Measurements from ENCODE around the gene YPEL5. TPM values are rescaled to one million over a fixed set of nuclear protein-coding genes. Genes with fewer than 3 reads are reported as not detected.
"Not testable (repeated sequence)": the region's sequence is repeated elsewhere in the genome, so short reads cannot be mapped to it uniquely, and the experiment has no call there.

YPEL5 gene
- total RNA-seq = 100 to 1,000 TPM in 1 of 8 experiments, 10 to 100 TPM in 7; 40.0 to 106 (median 53.6) TPM

GRCh38 chr2:30146337-30147195, at the start of gene YPEL5:
Gene YPEL5 (plus strand): TSS chr2:30147007. CDS start chr2:30156652, 9,645 bp downstream.
- Histone ChIP-seq H3K4me3 (peak within 1 kb of the TSS; percentile 77 to 96 (median 88)), H3K27ac (peak within 1 kb of the TSS; percentile 88 to 94), H3K4me1 (replicated peaks in 1 of 2) (peaks cover 5 to 7% of the 10 kb centered on the region in 2 donors)
- peak; percentile 83 to 95 (median 94) for ATAC-seq (replicated peaks in 6 of 8)
- 0 to 2% (median 0%) methylated on average over 1 to 14 of the region's 63 CpGs; no CpG with 5 or more reads in 6 of the 10 experiments for WGBS, 10 experiments
- in situ Hi-C loops (cut with MboI; ENCODE audit: low pct_unique_long_range_greater_than_20kb in 2 of 9, low sequenced_read_pairs in 9 of 9, unreplicated experiment in 9 of 9) = no loop called here

GRCh38 chr2:30098266-30099005, 48.4 kb upstream of the YPEL5 start:
- H3K27ac ChIP-seq = no peak overlapping the region
- no peak overlapping the region for H3K4me3 ChIP-seq
- ATAC-seq (replicated peaks in 6 of 8) = no peak
- H3K4me1 ChIP-seq (replicated peaks in 1 of 2) = no peaks in the 10 kb centered on the region
- 31 to 83% (median 71%) methylated on average over 1 to 8 of the region's 10 CpGs for WGBS, 10 experiments
- in situ Hi-C loops (cut with MboI; ENCODE audit: low pct_unique_long_range_greater_than_20kb in 2 of 9, low sequenced_read_pairs in 9 of 9, unreplicated experiment in 9 of 9) = loop anchor here in 1 of 9 experiments (25.0 kb wide), 1 partner anchor 1136 kb away; no protein-coding TSS in a partner anchor

- in situ Hi-C loops (cut with MboI; ENCODE audit: low pct_unique_long_range_greater_than_20kb in 2 of 9, low sequenced_read_pairs in 9 of 9, unreplicated experiment in 9 of 9) = loop anchor here in 1 of 9 experiments (25.0 kb wide), 1 partner anchor 1137 kb away; no protein-coding TSS in a partner anchor
- ATAC-seq (replicated peaks in 6 of 8); H3K4me3 ChIP-seq; H3K27ac ChIP-seq; H3K4me1 ChIP-seq (replicated peaks in 1 of 2): not testable (repeated sequence)
- WGBS, 10 experiments = 17 to 83% (median 83%) methylated on average over 1 of the region's 1 CpG; no CpG with 5 or more reads in 6 of the 10 experiments
Observed at GRCh38 chr2:30099366-30099765, 47.4 kb upstream of the YPEL5 start.

- in situ Hi-C loops (cut with MboI; ENCODE audit: low pct_unique_long_range_greater_than_20kb in 2 of 9, low sequenced_read_pairs in 9 of 9, unreplicated experiment in 9 of 9); H3K4me3 ChIP-seq; ATAC-seq (replicated peaks in 6 of 8); H3K27ac ChIP-seq; H3K4me1 ChIP-seq (replicated peaks in 1 of 2): not testable (repeated sequence)
- 60 to 97% (median 79%) methylated on average over 1 to 3 of the region's 3 CpGs; no CpG with 5 or more reads in 2 of the 10 experiments for WGBS, 10 experiments
Observed at GRCh38 chr2:30100691-30101090, 46.1 kb upstream of the YPEL5 start.

- Histone ChIP-seq H3K4me1 (replicated peaks in 1 of 2) (no peaks in the 10 kb centered on the region), H3K4me3 (no peak overlapping the region), H3K27ac (no peak overlapping the region)
- ATAC-seq (replicated peaks in 6 of 8) = no peak
- 30 to 80% (median 62%) methylated on average over 1 to 2 of the region's 2 CpGs; no CpG with 5 or more reads in 5 of the 10 experiments for WGBS, 10 experiments
- in situ Hi-C loops (cut with MboI; ENCODE audit: low pct_unique_long_range_greater_than_20kb in 2 of 9, low sequenced_read_pairs in 9 of 9, unreplicated experiment in 9 of 9) = no loop called here
Observed at GRCh38 chr2:30104307-30104706, 42.5 kb upstream of the YPEL5 start.

GRCh38 chr2:30105556-30105955, 41.3 kb upstream of the YPEL5 start:
- H3K4me1 ChIP-seq (replicated peaks in 1 of 2) = no peaks in the 10 kb centered on the region
- H3K27ac ChIP-seq = no peak overlapping the region
- no peak for ATAC-seq (replicated peaks in 6 of 8)
- WGBS, 10 experiments = 40 to 100% (median 86%) methylated on average over 1 to 2 of the region's 2 CpGs; no CpG with 5 or more reads in 3 of the 10 experiments
- in situ Hi-C loops (cut with MboI; ENCODE audit: low pct_unique_long_range_greater_than_20kb in 2 of 9, low sequenced_read_pairs in 9 of 9, unreplicated experiment in 9 of 9) = no loop called here
- H3K4me3 ChIP-seq = no peak overlapping the region

- in situ Hi-C loops (cut with MboI; ENCODE audit: low pct_unique_long_range_greater_than_20kb in 2 of 9, low sequenced_read_pairs in 9 of 9, unreplicated experiment in 9 of 9) = no loop called here
- Histone ChIP-seq H3K27ac (no peak overlapping the region), H3K4me3 (no peak overlapping the region), H3K4me1 (replicated peaks in 1 of 2) (no peaks in the 10 kb centered on the region)
- ATAC-seq (replicated peaks in 6 of 8) = no peak
- 57 to 100% (median 82%) methylated on average over 1 to 7 of the region's 9 CpGs; no CpG with 5 or more reads in 5 of the 10 experiments for WGBS, 10 experiments
Observed at GRCh38 chr2:30106543-30106942, 40.3 kb upstream of the YPEL5 start.

- whole genome bisulfite sequencing, 10 experiments = 40 to 100% (median 80%) methylated on average over 1 to 2 of the region's 2 CpGs; no CpG with 5 or more reads in 2 of the 10 experiments
- no peak overlapping the region for H3K4me3 ChIP-seq
- ATAC-seq (replicated peaks in 6 of 8) = no peak
- H3K27ac ChIP-seq = no peak overlapping the region
- in situ Hi-C loops (cut with MboI; ENCODE audit: low pct_unique_long_range_greater_than_20kb in 2 of 9, low sequenced_read_pairs in 9 of 9, unreplicated experiment in 9 of 9) = no loop called here
- H3K4me1 ChIP-seq (replicated peaks in 1 of 2) = no peaks in the 10 kb centered on the region
Observed at GRCh38 chr2:30108192-30108591, 38.6 kb upstream of the YPEL5 start.

- ATAC-seq (replicated peaks in 6 of 8) = no peak
- no peak overlapping the region for H3K4me3 ChIP-seq
Observed at GRCh38 chr2:30108851-30109250, 38.0 kb upstream of the YPEL5 start.

GRCh38 chr2:30109856-30110255, 37.0 kb upstream of the YPEL5 start:
- Histone ChIP-seq H3K4me3 (no peak overlapping the region), H3K4me1 (replicated peaks in 1 of 2) (no peaks in the 10 kb centered on the region), H3K27ac (no peak overlapping the region)
- in situ Hi-C loops (cut with MboI; ENCODE audit: low pct_unique_long_range_greater_than_20kb in 2 of 9, low sequenced_read_pairs in 9 of 9, unreplicated experiment in 9 of 9) = no loop called here
- no peak for ATAC-seq (replicated peaks in 6 of 8)
- 80 to 97% (median 84%) methylated on average over 2 to 6 of the region's 6 CpGs; no CpG with 5 or more reads in 2 of the 10 experiments for WGBS, 10 experiments

More at GRCh38 chr2:30108851-30109250, 38.0 kb upstream of the YPEL5 start:
- no peaks in the 10 kb centered on the region for H3K4me1 ChIP-seq (replicated peaks in 1 of 2)
- in situ Hi-C loops (cut with MboI; ENCODE audit: low pct_unique_long_range_greater_than_20kb in 2 of 9, low sequenced_read_pairs in 9 of 9, unreplicated experiment in 9 of 9) = no loop called here
- no peak overlapping the region for H3K27ac ChIP-seq
- WGBS, 10 experiments = 60 to 100% (median 85%) methylated on average over 1 to 5 of the region's 5 CpGs; no CpG with 5 or more reads in 4 of the 10 experiments

- ATAC-seq (replicated peaks in 6 of 8) = no peak
- H3K4me1 ChIP-seq (replicated peaks in 1 of 2) = no peaks in the 10 kb centered on the region
- H3K4me3 ChIP-seq = no peak overlapping the region
- no peak overlapping the region for H3K27ac ChIP-seq
- in situ Hi-C loops (cut with MboI; ENCODE audit: low pct_unique_long_range_greater_than_20kb in 2 of 9, low sequenced_read_pairs in 9 of 9, unreplicated experiment in 9 of 9) = no loop called here
- 30 to 100% (median 88%) methylated on average over 1 to 5 of the region's 6 CpGs; no CpG with 5 or more reads in 4 of the 10 experiments for WGBS, 10 experiments
Observed at GRCh38 chr2:30110773-30111172, 36.0 kb upstream of the YPEL5 start.

GRCh38 chr2:30111186-30111585, 35.6 kb upstream of the YPEL5 start:
- H3K4me3 ChIP-seq; in situ Hi-C loops (cut with MboI; ENCODE audit: low pct_unique_long_range_greater_than_20kb in 2 of 9, low sequenced_read_pairs in 9 of 9, unreplicated experiment in 9 of 9); H3K27ac ChIP-seq; H3K4me1 ChIP-seq (replicated peaks in 1 of 2); ATAC-seq (replicated peaks in 6 of 8): not testable (repeated sequence)
- 20 to 95% (median 84%) methylated on average over 1 to 11 of the region's 19 CpGs; no CpG with 5 or more reads in 2 of the 10 experiments for WGBS, 10 experiments

- H3K4me3 ChIP-seq = no peak overlapping the region
- no peaks in the 10 kb centered on the region for H3K4me1 ChIP-seq (replicated peaks in 1 of 2)
- WGBS, 10 experiments = 62 to 100% (median 83%) methylated on average over 1 to 8 of the region's 10 CpGs; no CpG with 5 or more reads in 2 of the 10 experiments
- H3K27ac ChIP-seq = no peak overlapping the region
- no peak for ATAC-seq (replicated peaks in 6 of 8)
- in situ Hi-C loops (cut with MboI; ENCODE audit: low pct_unique_long_range_greater_than_20kb in 2 of 9, low sequenced_read_pairs in 9 of 9, unreplicated experiment in 9 of 9) = no loop called here
Observed at GRCh38 chr2:30112561-30112960, 34.2 kb upstream of the YPEL5 start.

Measured in motor neuron (in vitro differentiated cells).